K562 (cell line): ENCODE data around the gene PIM3. TPM values are rescaled to one million over a fixed set of nuclear protein-coding genes. Genes with fewer than 3 reads are reported as not detected.

Experiments used
- ATAC-seq: fragments of 200-7000 bp; cut with Tn5 transposase; 3 replicates; pipeline ENCODE4 v1.9.1; 2020; ENCODE audit warnings: moderate library complexity
- BruUV-seq: library from RNA; stranded (reverse); fragments of 400-500 nt; replicated peaks from 2 replicates; lab custom pipeline; 2021; lab: Mats Ljungman, UMichigan
- CTCF ChIA-PET: fragments of 300-600 bp; formaldehyde crosslinking; extraction: SDS; loops from one replicate; lab custom pipeline; 2021; ENCODE audit warnings: low intra/inter-chr PET ratio; lab: Yijun Ruan, JAX
- POLR2A ChIA-PET: fragments of 300-600, 350-650 bp; sonication (Branson Sonifier 250); formaldehyde crosslinking; extraction: SDS; loops from one replicate; lab custom pipeline; 2021; ENCODE audit warnings: antibody characterized with exemption, inconsistent platforms; lab: Yijun Ruan, JAX
- DNase-seq, 4 experiments: peaks; one replicate each; pipeline versions ENCODE4 v3.0.0 to v3.0.0-alpha.2; 2011 to 2018; ENCODE audit warnings: low spot score in 3 of 4, mixed read lengths in 3 of 4; ENCODE audit errors: extremely low read depth in 1 of 4
- FAIRE-seq: peaks from 2 replicates; lab custom pipeline; 2011; peaks lifted over from hg19 to GRCh38; lab: Jason Lieb, UNC
- H2AFZ ChIP-seq: 2 replicates; pipeline ENCODE4 v1.6.0; 2011; ENCODE audit warnings: low read depth, low read length, control low read depth, inconsistent platforms
- H3K27ac ChIP-seq: fragments of 200-600 bp; 3 replicates; pipeline ENCODE4 v1.8.0; 2011; ENCODE audit warnings: low read depth, mild to moderate bottlenecking, control low read depth, inconsistent platforms, low read length, moderate library complexity, mixed read lengths; ENCODE audit errors: extremely low read depth
- H3K27me3 ChIP-seq, 2 experiments: fragments of 300-600 bp in 1 of 2; 2 replicates in 1 of 2; 3 replicates in 1 of 2; pipeline versions ENCODE4 v1.6.0 to v1.8.0; 2011; ENCODE audit warnings: inconsistent platforms in 2 of 2, low read length in 2 of 2, mild to moderate bottlenecking in 1 of 2, mixed read lengths in 1 of 2, moderate library complexity in 1 of 2; ENCODE audit not compliant: control insufficient read depth in 2 of 2, insufficient read depth in 2 of 2
- H3K36me3 ChIP-seq: fragments of 300-600 bp; 3 replicates; pipeline ENCODE4 v1.8.0; 2011; ENCODE audit warnings: mild to moderate bottlenecking, low read length, inconsistent platforms; ENCODE audit not compliant: control insufficient read depth, insufficient read depth
- H3K4me1 ChIP-seq, 2 experiments: fragments of 200-600 bp in 1 of 2; replicated peaks in 1 of 2; 2 replicates in 1 of 2; 3 replicates in 1 of 2; pipeline versions ENCODE4 v1.5.1 to v1.8.0; 2011; ENCODE audit warnings: inconsistent platforms in 2 of 2, low read length in 2 of 2, mild to moderate bottlenecking in 1 of 2, mixed read lengths in 1 of 2, moderate library complexity in 1 of 2; ENCODE audit not compliant: control insufficient read depth in 2 of 2, insufficient read depth in 2 of 2
- H3K4me2 ChIP-seq: 2 replicates; pipeline ENCODE4 v1.6.1; 2011; ENCODE audit warnings: low read length, control low read depth, inconsistent platforms, mixed read lengths; ENCODE audit not compliant: insufficient read depth
- H3K4me3 ChIP-seq: fragments of 200-600 bp; sonication (generic), shearing (Covaris generic); 2 replicates; pipeline ENCODE4 v1.5.1; 2016; ENCODE audit warnings: control low read depth, inconsistent platforms
- H3K79me2 ChIP-seq: fragments of 200-600 bp; 3 replicates; pipeline ENCODE4 v1.8.0; 2011; ENCODE audit warnings: low read length, inconsistent platforms; ENCODE audit not compliant: control insufficient read depth, insufficient read depth
- H3K9ac ChIP-seq, 2 experiments: 2 replicates each; pipeline versions ENCODE4 v1.6.0 to v1.6.1; 2011; ENCODE audit warnings: low read depth in 2 of 2, low read length in 2 of 2, control low read depth in 1 of 2, inconsistent platforms in 1 of 2, mild to moderate bottlenecking in 1 of 2, mixed read lengths in 1 of 2; ENCODE audit not compliant: insufficient read depth in 1 of 2
- H3K9me1 ChIP-seq: one replicate; pipeline ENCODE4 v1.6.0; 2011; ENCODE audit warnings: inconsistent platforms, mild to moderate bottlenecking, low read length, moderate library complexity; ENCODE audit not compliant: control insufficient read depth, insufficient read depth
- H3K9me3 ChIP-seq: replicated peaks from 2 replicates; pipeline ENCODE4 v1.5.1; 2011; ENCODE audit warnings: low read depth, low read length, inconsistent platforms; ENCODE audit not compliant: control insufficient read depth, insufficient read depth
- H4K20me1 ChIP-seq: replicated peaks from 2 replicates; pipeline ENCODE4 v1.6.1; 2011; ENCODE audit warnings: low read length, inconsistent platforms, mixed read lengths; ENCODE audit not compliant: control insufficient read depth, insufficient read depth
- CEBPG ChIP-seq, 3 experiments: fragments of 200-800 bp in 1 of 3; sonication (Bioruptor generic) in 1 of 3; sonication (generic) in 1 of 3; formaldehyde crosslinking in 1 of 3; IDR thresholded peaks in 2 of 3; conservative IDR thresholded peaks in 1 of 3; 2 replicates each; pipeline versions ENCODE4 v1.6.1 to v1.8.0; 2016 to 2022; ENCODE audit warnings: missing compliant biosample characterization in 2 of 3, missing genetic modification characterization in 2 of 3, mild to moderate bottlenecking in 1 of 3, missing genetic modification reagents in 1 of 3
- CTCF ChIP-seq, 3 experiments: IDR thresholded peaks in 2 of 3; conservative IDR thresholded peaks in 1 of 3; 2 replicates each; pipeline ENCODE4 v1.5.1; 2011 to 2012; ENCODE audit warnings: low read length in 3 of 3, mild to moderate bottlenecking in 3 of 3, control low read depth in 2 of 3, improper control_type of control experiment in 1 of 3, inconsistent platforms in 1 of 3, low read depth in 1 of 3, mixed read lengths in 1 of 3, moderate library complexity in 1 of 3; ENCODE audit not compliant: insufficient read depth in 2 of 3
- DPF2 ChIP-seq: fragments of 450-650 bp; IDR thresholded peaks from 2 replicates; pipeline ENCODE4 v1.6.1; 2016
- EGR1 ChIP-seq: fragments of 450-650 bp; conservative IDR thresholded peaks from 2 replicates; pipeline ENCODE4 v1.6.1; 2017; ENCODE audit warnings: mild to moderate bottlenecking
- HNRNPUL1 ChIP-seq: fragments of 200-400 bp; formaldehyde crosslinking; IDR thresholded peaks from 2 replicates; pipeline ENCODE4 v1.6.1; 2017; ENCODE audit warnings: low read length
- MTF1 ChIP-seq: fragments of 250-450 bp; sonication (Bioruptor Pico); IDR thresholded peaks from 2 replicates; pipeline ENCODE4 v1.9.0; 2021; ENCODE audit warnings: moderate library complexity, mild to moderate bottlenecking, inconsistent platforms, borderline replicate concordance
- MYC ChIP-seq, 2 experiments: fragments of 250-450 bp in 1 of 2; sonication (Bioruptor Pico) in 1 of 2; IDR thresholded peaks; 2 replicates each; pipeline versions ENCODE4 v1.5.1 to v1.6.1; 2012 to 2021; ENCODE audit warnings: low read depth in 2 of 2, borderline replicate concordance in 1 of 2, improper control_type of control experiment in 1 of 2, low read length in 1 of 2, mild to moderate bottlenecking in 1 of 2, moderate library complexity in 1 of 2
- POLR2A ChIP-seq: fragments of 450-650 bp; conservative IDR thresholded peaks from 2 replicates; pipeline ENCODE4 v1.6.1; 2016
- SNIP1 ChIP-seq: fragments of 450-650 bp; IDR thresholded peaks from 2 replicates; pipeline ENCODE4 v1.7.1; 2017; ENCODE audit warnings: low read depth, mild to moderate bottlenecking
- SPI1 ChIP-seq: IDR thresholded peaks from 2 replicates; pipeline ENCODE4 v1.6.1; 2011; ENCODE audit warnings: low read depth, low read length, control low read depth, borderline replicate concordance
- ZFP30 ChIP-seq: fragments of 250-450 bp; sonication (Bioruptor Pico); IDR thresholded peaks from 2 replicates; pipeline ENCODE4 v1.8.0; 2022; ENCODE audit warnings: moderate library complexity, mild to moderate bottlenecking, inconsistent platforms, borderline replicate concordance
- ZNF398 ChIP-seq: fragments of 250-450 bp; sonication (Bioruptor Pico); IDR thresholded peaks from 2 replicates; pipeline ENCODE4 v1.8.0; 2021; ENCODE audit warnings: moderate library complexity, mild to moderate bottlenecking, inconsistent platforms
- ZNF740 ChIP-seq, 3 experiments: fragments of 200-800 bp in 1 of 3; sonication (Bioruptor generic) in 1 of 3; sonication (generic) in 1 of 3; formaldehyde crosslinking in 1 of 3; IDR thresholded peaks; 2 replicates each; pipeline versions ENCODE4 v1.6.1 to v1.8.0; 2016 to 2022; ENCODE audit warnings: mild to moderate bottlenecking in 2 of 3, missing compliant biosample characterization in 2 of 3, missing genetic modification characterization in 2 of 3, missing genetic modification reagents in 1 of 3
- WGBS: fragments of 100-300 bp; shearing (Covaris generic); methylation state at CpG from one replicate; pipeline ENCODE4 v1.1.6; 2016; ENCODE audit warnings: low coverage, mixed read lengths; ENCODE audit not compliant: insufficient coverage; ENCODE audit errors: missing lambda C conversion rate; 5-methylcytosine and 5-hydroxymethylcytosine counted together
- in situ Hi-C: fragments of 300-500 bp; cut with MboI; formaldehyde crosslinking; loops from 4 replicates; pipeline ENCODE4 v1.15.0; 2018; ENCODE audit warnings: inconsistent platforms, mixed read lengths
- intact Hi-C: fragments of 100-400 bp; cut with micrococcal nuclease; formaldehyde crosslinking; loops from 2 replicates; pipeline ENCODE4 v1.14.2; 2022
- polyA plus RNA-seq, 8 experiments: library from polyadenylated mRNA; depleted of rRNA in 4 of 8; stranded (reverse) in 5 of 8; unstranded in 3 of 8; fragments of >200 nt; fragmentation: Nextera tagmentation in 2 of 8; fragmentation: Illumina TruSeq in 1 of 8; extraction: Ambion mirVana in 2 of 8; extraction: Trizol in 1 of 8; gene quantifications; 2 replicates each; pipeline versions ENCODE4 v1.2.1 to v1.2.3, GENCODE V29; 2011 to 2014; ENCODE audit warnings: inconsistent platforms in 1 of 8, missing spikeins in 1 of 8
- total RNA-seq, 7 experiments: library from RNA; depleted of rRNA in 6 of 7; stranded (reverse); fragments of >200 nt in 6 of 7; fragmentation: Illumina TruSeq in 2 of 7; extraction: Trizol in 2 of 7; gene quantifications; 2 replicates each; pipeline versions ENCODE4 v1.2.1 to v1.2.3, GENCODE V29; 2011 to 2021; ENCODE audit warnings: low replicate concordance in 1 of 7

The PIM3 gene
- total and polyA plus RNA-seq, 9 of the 15 experiments (the other 6 are each of a cell fraction or from before 2014, with no cell fraction given): 0.24 to 40.5 (median 5.3) TPM

- no peak overlapping the region for H3K4me2 ChIP-seq
- no TSS peak for BruUV-seq
- peaks cover 4 to 25% of the 10 kb centered on the region in 2 experiments; a peak in 4 of 5 replicates for H3K4me1 ChIP-seq
- intact Hi-C loops (no loop called here), in situ Hi-C loops (loop anchor here (5.0 kb wide), 1 partner anchor 156 kb away; no protein-coding TSS in a partner anchor)
- no peaks in the 10 kb centered on the region for H3K9me1 ChIP-seq
- H3K9me3 ChIP-seq: no peaks in the 10 kb centered on the region
- H2AFZ ChIP-seq: no peak overlapping the region
- 0 out of 2 replicates have a peak, but pooled peaks cover 3% of the 10 kb centered on the region for H4K20me1 ChIP-seq
- H3K79me2 ChIP-seq: no peaks in the 10 kb centered on the region; the same call in 2 of the 3 replicates
- whole genome bisulfite sequencing: 61% methylated on average over 15 of the region's 16 CpGs
- ATAC-seq (no peak), DNase-seq (no peak), FAIRE-seq (no peak)
- no peaks in the 10 kb centered on the region for H3K27me3 ChIP-seq
- no peak overlapping the region for H3K9ac ChIP-seq
- CTCF ChIA-PET: no interaction called here
- no peak overlapping the region for H3K27ac ChIP-seq
- H3K4me3 ChIP-seq: no peak overlapping the region
- H3K36me3 ChIP-seq: peaks cover 13% of the 10 kb centered on the region; the same call in 1 of the 3 replicates
- TF ChIP-seq CTCF (IDR thresholded peaks at IDR 0.05 in 2 of 3, conservative IDR thresholded peaks at IDR 0.05 in 1 of 3; ENCODE audit: insufficient read depth in 2 of 3, low read depth in 1 of 3, low read length in 3 of 3): peak; percentile 29 to 44 (median 31); a peak in 3 of 6 replicates
- TF ChIP-seq EGR1: 0 out of 2 replicates have a peak, but pooled peaks have one; percentile 16
- TF ChIP-seq CEBPG (CRISPR knock-in tag; IDR thresholded peaks at IDR 0.05): no peak
- no peak for TF ChIP-seq CEBPG (tag; conservative IDR thresholded peaks at IDR 0.05 in 1 of 2, IDR thresholded peaks at IDR 0.05 in 1 of 2)
- no peak for TF ChIP-seq MTF1 (CRISPR knock-in tag)
- TF ChIP-seq SPI1: no peak
- TF ChIP-seq ZNF398: no peak
- no peak for TF ChIP-seq SNIP1
- peak; percentile 66 for TF ChIP-seq ZNF740 (CRISPR knock-in tag; IDR thresholded peaks at IDR 0.05)
- no peak for TF ChIP-seq ZNF740 (tag; IDR thresholded peaks at IDR 0.05)
- TF ChIP-seq ZFP30 (CRISPR knock-in tag): no peak
- TF ChIP-seq MYC (IDR thresholded peaks at IDR 0.05; ENCODE audit: low read depth, low read length): no peak
- no peak for TF ChIP-seq MYC (CRISPR knock-in tag; IDR thresholded peaks at IDR 0.05; ENCODE audit: borderline replicate concordance, low read depth)
- no peak for TF ChIP-seq DPF2
- TF ChIP-seq POLR2A: no peak
- TF ChIP-seq HNRNPUL1: no peak
- TF ChIP-seq, all 486 proteins: peak for 3
- POLR2A ChIA-PET: no interaction called here
Measured at GRCh38 chr22:49923445-49923844, 37.1 kb upstream of the PIM3 start.
